GM21526 (cell line): ENCODE data around the gene PCDHGA1.
"Not testable (repeated sequence)": the region's sequence is repeated elsewhere in the genome, so short reads cannot be mapped to it uniquely, and the experiment has no call there.

Source experiments
- ATAC-seq: cut with Tn5 transposase; IDR thresholded peaks from one replicate; pipeline ENCODE4 v1.9.1; 2021; ENCODE audit warnings: moderate library complexity; ENCODE audit not compliant: unreplicated experiment, low FRiP score

PCDHGA1 gene

GRCh38 chr5:141375444-141376155 lies 45.3 kb downstream of the PCDHGA1 start:
- ATAC-seq, result not testable (repeated sequence)

- no peak for ATAC-seq
Observed at GRCh38 chr5:141382469-141383294, 52.4 kb downstream of the PCDHGA1 start, which contains the start of gene PCDHGA7. Gene PCDHGA7 (plus strand): TSS chr5:141382742. CDS start chr5:141382900, 158 bp downstream.

GRCh38 chr5:141383345-141383744 lies 53.0 kb downstream of the PCDHGA1 start:
- ATAC-seq, result no peak

DNA sequence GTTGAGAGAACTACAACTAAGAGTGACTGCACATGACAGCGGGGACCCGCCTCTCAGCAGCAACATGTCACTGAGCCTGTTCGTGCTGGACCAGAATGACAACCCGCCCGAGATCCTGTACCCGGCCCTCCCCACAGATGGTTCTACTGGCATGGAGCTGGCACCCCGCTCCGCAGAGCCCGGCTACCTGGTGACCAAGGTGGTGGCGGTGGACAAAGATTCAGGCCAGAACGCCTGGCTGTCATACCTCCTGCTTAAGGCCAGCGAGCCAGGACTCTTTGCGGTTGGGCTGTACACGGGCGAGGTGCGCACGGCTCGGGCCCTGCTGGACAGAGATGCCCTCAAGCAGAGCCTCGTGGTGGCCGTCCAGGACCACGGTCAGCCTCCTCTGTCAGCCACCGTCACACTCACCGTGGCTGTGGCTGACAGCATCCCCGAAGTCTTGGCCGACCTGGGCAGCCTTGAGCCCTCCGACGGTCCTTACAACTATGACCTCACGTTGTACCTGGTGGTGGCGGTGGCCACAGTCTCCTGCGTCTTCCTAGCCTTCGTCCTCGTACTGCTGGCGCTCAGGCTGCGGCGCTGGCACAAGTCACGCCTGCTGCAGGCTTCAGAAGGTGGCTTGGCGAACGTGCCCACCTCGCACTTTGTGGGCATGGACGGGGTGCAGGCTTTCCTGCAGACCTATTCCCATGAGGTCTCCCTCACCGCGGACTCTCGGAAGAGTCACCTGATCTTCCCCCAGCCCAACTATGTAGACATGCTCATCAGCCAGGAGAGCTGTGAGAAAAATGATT lies 54.4 kb downstream of the PCDHGA1 start:
- ATAC-seq, result no peak

- peak; percentile 97 for ATAC-seq
Observed at GRCh38 chr5:141387557-141388311, 57.4 kb downstream of the PCDHGA1 start, which contains the start of gene PCDHGB4. Gene PCDHGB4 (plus strand): TSS chr5:141387698. CDS start chr5:141387885, 187 bp downstream.

DNA sequence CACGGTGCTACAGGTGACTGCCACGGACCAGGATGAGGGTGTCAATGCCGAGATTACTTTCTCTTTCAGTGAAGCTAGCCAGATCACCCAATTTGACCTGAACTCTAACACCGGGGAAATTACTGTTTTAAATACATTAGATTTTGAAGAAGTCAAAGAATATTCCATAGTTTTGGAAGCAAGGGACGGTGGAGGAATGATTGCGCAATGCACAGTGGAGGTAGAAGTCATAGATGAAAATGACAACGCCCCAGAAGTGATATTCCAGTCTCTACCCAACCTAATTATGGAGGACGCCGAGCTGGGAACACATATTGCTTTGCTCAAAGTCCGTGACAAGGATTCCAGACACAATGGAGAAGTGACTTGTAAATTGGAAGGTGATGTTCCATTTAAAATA lies 58.3 kb downstream of the PCDHGA1 start:
- ATAC-seq, result no peak

DNA sequence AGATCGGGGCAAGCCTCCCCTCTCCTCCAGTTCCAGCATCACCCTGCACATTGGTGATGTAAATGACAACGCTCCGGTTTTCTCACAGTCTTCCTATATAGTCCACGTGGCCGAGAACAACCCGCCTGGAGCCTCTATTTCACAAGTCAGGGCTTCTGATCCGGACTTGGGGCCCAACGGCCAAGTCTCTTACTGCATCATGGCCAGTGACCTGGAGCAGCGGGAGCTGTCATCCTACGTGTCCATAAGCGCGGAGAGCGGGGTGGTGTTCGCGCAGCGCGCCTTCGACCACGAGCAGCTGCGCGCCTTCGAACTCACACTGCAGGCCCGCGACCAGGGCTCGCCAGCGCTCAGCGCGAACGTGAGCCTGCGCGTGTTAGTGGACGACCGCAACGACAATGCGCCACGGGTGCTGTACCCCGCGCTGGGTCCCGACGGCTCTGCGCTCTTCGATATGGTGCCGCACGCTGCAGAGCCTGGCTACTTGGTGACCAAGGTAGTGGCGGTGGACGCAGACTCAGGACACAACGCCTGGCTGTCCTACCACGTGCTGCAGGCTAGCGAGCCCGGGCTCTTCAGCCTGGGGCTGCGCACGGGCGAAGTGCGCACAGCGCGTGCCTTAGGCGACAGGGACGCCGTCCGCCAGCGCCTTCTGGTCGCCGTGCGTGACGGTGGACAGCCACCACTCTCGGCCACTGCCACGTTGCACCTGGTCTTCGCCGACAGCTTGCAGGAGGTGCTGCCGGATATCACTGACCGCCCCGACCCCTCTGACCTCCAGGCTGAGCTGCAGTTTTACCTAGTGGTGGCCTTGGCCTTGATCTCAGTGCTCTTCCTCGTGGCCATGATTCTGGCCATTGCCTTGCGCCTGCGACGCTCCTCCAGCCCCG lies 59.1 kb downstream of the PCDHGA1 start:
- no peak for ATAC-seq

GRCh38 chr5:141392429-141393198 lies 62.3 kb downstream of the PCDHGA1 start, which contains the start of gene PCDHGA8:
Gene PCDHGA8 (plus strand): TSS chr5:141392633. CDS start chr5:141392814, 181 bp downstream.
- no peak for ATAC-seq

GRCh38 chr5:141393267-141393666 lies 63.0 kb downstream of the PCDHGA1 start:
- ATAC-seq, result no peak

DNA sequence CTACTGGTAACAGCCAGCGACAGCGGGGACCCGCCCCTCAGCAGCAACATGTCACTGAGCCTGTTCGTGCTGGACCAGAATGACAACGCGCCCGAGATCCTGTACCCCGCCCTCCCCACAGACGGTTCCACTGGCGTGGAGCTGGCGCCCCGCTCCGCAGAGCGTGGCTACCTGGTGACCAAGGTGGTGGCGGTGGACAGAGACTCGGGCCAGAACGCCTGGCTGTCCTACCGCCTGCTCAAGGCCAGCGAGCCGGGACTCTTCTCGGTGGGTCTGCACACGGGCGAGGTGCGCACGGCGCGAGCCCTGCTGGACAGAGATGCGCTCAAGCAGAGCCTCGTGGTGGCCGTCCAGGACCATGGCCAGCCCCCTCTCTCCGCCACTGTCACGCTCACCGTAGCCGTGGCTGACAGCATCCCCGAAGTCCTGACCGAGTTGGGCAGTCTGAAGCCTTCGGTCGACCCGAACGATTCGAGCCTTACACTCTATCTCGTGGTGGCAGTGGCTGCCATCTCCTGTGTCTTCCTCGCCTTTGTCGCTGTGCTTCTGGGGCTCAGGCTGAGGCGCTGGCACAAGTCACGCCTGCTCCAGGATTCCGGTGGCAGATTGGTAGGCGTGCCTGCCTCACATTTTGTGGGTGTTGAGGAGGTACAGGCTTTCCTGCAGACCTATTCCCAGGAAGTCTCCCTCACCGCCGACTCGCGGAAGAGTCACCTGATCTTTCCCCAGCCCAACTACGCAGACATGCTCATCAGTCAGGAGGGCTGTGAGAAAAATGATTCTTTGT lies 64.3 kb downstream of the PCDHGA1 start:
- ATAC-seq, result not testable (repeated sequence)

DNA sequence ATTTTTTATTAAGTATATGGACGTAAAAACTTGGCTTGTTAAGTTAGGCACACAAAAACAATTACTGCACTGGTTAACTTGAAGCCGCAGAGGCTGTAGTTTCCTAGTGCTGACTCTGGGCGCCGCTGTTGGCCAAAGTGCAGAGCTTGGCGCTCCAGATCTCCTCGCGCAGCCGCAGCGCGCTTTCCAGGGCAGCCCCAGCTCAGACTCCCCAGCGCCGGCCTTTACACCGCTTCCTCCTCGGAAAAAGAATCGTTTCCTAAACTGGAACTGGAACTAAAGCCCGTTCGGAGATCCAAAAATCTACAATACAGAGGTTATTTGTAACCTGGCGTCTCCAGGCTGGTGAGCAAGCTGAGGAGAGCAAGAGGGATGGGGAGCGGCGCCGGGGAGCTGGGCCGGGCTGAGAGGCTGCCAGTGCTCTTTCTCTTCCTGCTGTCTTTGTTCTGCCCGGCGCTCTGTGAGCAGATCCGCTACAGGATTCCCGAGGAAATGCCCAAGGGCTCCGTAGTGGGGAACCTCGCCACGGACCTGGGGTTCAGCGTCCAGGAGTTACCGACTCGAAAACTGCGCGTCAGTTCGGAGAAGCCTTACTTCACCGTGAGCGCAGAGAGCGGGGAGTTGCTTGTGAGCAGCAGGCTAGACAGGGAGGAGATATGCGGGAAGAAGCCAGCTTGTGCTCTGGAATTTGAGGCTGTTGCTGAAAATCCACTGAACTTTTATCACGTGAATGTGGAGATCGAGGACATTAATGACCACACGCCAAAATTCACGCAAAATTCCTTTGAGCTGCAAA lies 67.6 kb downstream of the PCDHGA1 start, which contains the start of gene PCDHGB5:
Gene PCDHGB5, plus strand, starts transcription at position 192 of the 796 bp plus-strand sequence. Its CDS starts 181 bp downstream, at position 373.
- ATAC-seq, result peak; percentile 93

- ATAC-seq, result no peak
Observed at GRCh38 chr5:141398608-141399007, 68.3 kb downstream of the PCDHGA1 start.

GRCh38 chr5:141399555-141400258 lies 69.4 kb downstream of the PCDHGA1 start:
- ATAC-seq, result no peak

DNA sequence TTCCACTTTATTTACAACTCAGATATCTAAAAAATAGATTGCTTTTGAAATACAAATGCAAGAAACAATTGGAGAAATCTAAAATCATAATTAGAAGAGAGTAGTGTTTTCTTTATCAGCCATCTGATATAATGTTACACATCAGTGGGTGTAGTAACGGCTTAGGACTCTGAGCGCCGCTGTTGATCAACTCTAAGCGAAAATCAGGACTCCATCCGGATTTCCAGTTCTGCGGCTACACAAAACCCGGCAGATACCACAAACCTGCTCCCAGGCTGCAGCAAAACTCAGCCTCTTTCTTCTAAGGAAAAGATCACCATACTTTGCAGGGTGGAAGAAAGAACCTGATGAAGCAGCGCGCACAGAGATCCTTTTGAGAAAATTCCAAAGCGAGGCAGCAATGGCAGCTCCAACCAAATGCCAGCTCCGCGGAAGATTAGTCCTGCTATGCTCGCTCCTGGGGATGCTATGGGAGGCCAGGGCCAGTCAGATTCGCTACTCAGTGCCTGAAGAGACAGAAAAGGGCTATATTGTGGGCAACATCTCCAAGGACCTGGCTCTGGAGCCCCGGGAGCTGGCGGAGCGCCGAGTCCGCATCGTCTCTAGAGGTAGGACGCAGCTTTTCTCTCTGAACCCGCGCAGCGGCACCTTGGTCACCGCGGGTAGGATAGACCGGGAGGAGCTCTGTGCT lies 72.4 kb downstream of the PCDHGA1 start, which contains the start of gene PCDHGA9:
Gene PCDHGA9, plus strand, starts transcription at position 226 of the 691 bp plus-strand sequence. Its CDS starts 175 bp downstream, at position 401.
- no peak for ATAC-seq

GRCh38 chr5:141403387-141403786 lies 73.1 kb downstream of the PCDHGA1 start:
- no peak for ATAC-seq
